B cell (primary cell): ENCODE results near the gene NOL3. TPM values are rescaled to one million over a fixed set of nuclear protein-coding genes. Genes with fewer than 3 reads are reported as not detected.

Experiments used
- ATAC-seq: fragments of 200-7000 bp; cut with Tn5 transposase; one replicate; pipeline ENCODE4 v1.10.0; 2021; ENCODE audit warnings: low read depth, mild to moderate bottlenecking, moderate number of reproducible peaks, moderate library complexity
- CTCF ChIA-PET: fragments of 350-600 bp; sonication (Branson Sonifier 250); formaldehyde crosslinking; loops from one replicate; lab custom pipeline; 2021; ENCODE audit warnings: antibody characterized with exemption, inconsistent platforms; lab: Charles Lee
- POLR2A ChIA-PET: fragments of 350-600 bp; sonication (Branson Sonifier 250); formaldehyde crosslinking; loops from one replicate; lab custom pipeline; 2021; ENCODE audit warnings: antibody characterized with exemption; lab: Charles Lee
- DNase-seq: peaks from one replicate; pipeline ENCODE4 v3.0.0; 2013
- H2AFZ ChIP-seq: 2 replicates; pipeline ENCODE4 v1.6.1; 2012; ENCODE audit warnings: mild to moderate bottlenecking, low read depth, low read length; ENCODE audit not compliant: insufficient read depth, poor library complexity, severe bottlenecking
- H3K27ac ChIP-seq, 2 donors: 1 replicate in 1 of 2; 2 replicates in 1 of 2; pipeline ENCODE4 v1.5.1; 2012 to 2013; ENCODE audit warnings: low read length in 2 of 2, mild to moderate bottlenecking in 2 of 2, moderate library complexity in 1 of 2
- H3K27me3 ChIP-seq, 4 experiments: fragments of 200-600 bp in 1 of 4; sonication (generic) in 1 of 4; replicated peaks in 1 of 4; 1 replicate in 2 of 4; 2 replicates in 2 of 4; pipeline versions ENCODE4 v1.6.1 to v1.7.0; 2013 to 2016; ENCODE audit warnings: low read length in 3 of 4, mild to moderate bottlenecking in 2 of 4, mixed read lengths in 1 of 4, moderate library complexity in 1 of 4; ENCODE audit not compliant: insufficient read depth in 4 of 4, control insufficient read depth in 3 of 4; ENCODE audit errors: control extremely low read depth in 1 of 4
- H3K36me3 ChIP-seq, 2 experiments: replicated peaks in 1 of 2; 1 replicate in 1 of 2; 2 replicates in 1 of 2; pipeline versions ENCODE4 v1.6.1 to v1.7.1; 2013; ENCODE audit warnings: low read length in 1 of 2; ENCODE audit not compliant: insufficient read depth in 2 of 2, control insufficient read depth in 1 of 2; ENCODE audit errors: control extremely low read depth in 1 of 2, extremely low read depth in 1 of 2
- H3K4me1 ChIP-seq, 2 donors: fragments of 200-600 bp in 1 of 2; sonication (generic) in 1 of 2; 1 replicate in 1 of 2; 2 replicates in 1 of 2; pipeline versions ENCODE4 v1.5.1 to v1.6.1; 2013 to 2017; ENCODE audit warnings: low read length in 2 of 2; ENCODE audit not compliant: control insufficient read depth in 2 of 2, insufficient read depth in 2 of 2
- H3K4me2 ChIP-seq: replicated peaks from 2 replicates; pipeline ENCODE3; 2012; ENCODE audit warnings: mild to moderate bottlenecking, low read depth, low read length; ENCODE audit not compliant: poor library complexity, severe bottlenecking
- H3K4me3 ChIP-seq, 5 experiments: fragments of 200-600 bp in 1 of 5; sonication (generic) in 1 of 5; 1 replicate in 3 of 5; 2 replicates in 2 of 5; pipeline versions ENCODE4 v1.5.1 to v1.7.0; 2011 to 2016; ENCODE audit warnings: low read length in 4 of 5, mild to moderate bottlenecking in 4 of 5, low read depth in 2 of 5, control low read depth in 1 of 5, moderate library complexity in 1 of 5; ENCODE audit not compliant: insufficient read depth in 1 of 5; ENCODE audit errors: control extremely low read depth in 1 of 5, extremely low read depth in 1 of 5
- H3K79me2 ChIP-seq: fragments of 200-600 bp; sonication (generic); one replicate; pipeline ENCODE4 v1.6.0; 2016; ENCODE audit warnings: low read length; ENCODE audit not compliant: control insufficient read depth, insufficient read depth
- H3K9ac ChIP-seq: fragments of 200-600 bp; sonication (generic); 2 replicates; pipeline ENCODE4 v1.6.1; 2017; ENCODE audit warnings: mild to moderate bottlenecking, low read length, moderate library complexity
- H3K9me3 ChIP-seq, 3 donors: one replicate each; pipeline versions ENCODE4 v1.6.1 to v1.7.1; 2013; ENCODE audit warnings: low read length in 2 of 3; ENCODE audit not compliant: control insufficient read depth in 2 of 3, insufficient read depth in 1 of 3; ENCODE audit errors: control extremely low read depth in 1 of 3
- H4K20me1 ChIP-seq: 2 replicates; pipeline ENCODE4 v1.6.0; 2012; ENCODE audit warnings: mild to moderate bottlenecking, low read length; ENCODE audit not compliant: insufficient read depth, control insufficient read depth, poor library complexity, severe bottlenecking
- H3K27ac Mint-ChIP-seq: one replicate; pipeline ENCODE4 v1.8.0; 2021; ENCODE audit warnings: mixed read lengths
- H3K27me3 Mint-ChIP-seq: one replicate; pipeline ENCODE4 v1.8.0; 2021; ENCODE audit warnings: mixed read lengths
- H3K4me1 Mint-ChIP-seq: one replicate; pipeline ENCODE4 v1.8.0; 2021; ENCODE audit warnings: mixed read lengths
- H3K4me3 Mint-ChIP-seq: one replicate; pipeline ENCODE4 v1.8.0; 2021; ENCODE audit warnings: mixed read lengths
- H3K9me3 Mint-ChIP-seq: one replicate; pipeline ENCODE4 v1.8.0; 2022; ENCODE audit warnings: mixed read lengths; ENCODE audit not compliant: insufficient read depth
- EZH2 ChIP-seq: IDR thresholded peaks from 2 replicates; pipeline ENCODE4 v1.6.1; 2012; ENCODE audit warnings: borderline replicate concordance, low read depth, mild to moderate bottlenecking, moderate library complexity, low read length; ENCODE audit not compliant: insufficient read depth, poor library complexity, severe bottlenecking
- WGBS: methylation state at CpG from one replicate; pipeline ENCODE4 v1.1.5; 2013; ENCODE audit warnings: missing lambda C conversion rate; ENCODE audit not compliant: insufficient coverage; 5-methylcytosine and 5-hydroxymethylcytosine counted together
- intact Hi-C: fragments of 100-400 bp; cut with micrococcal nuclease; formaldehyde crosslinking; loops from one replicate; pipeline ENCODE4 v1.10.0; 2022
- polyA plus RNA-seq: library from polyadenylated mRNA; depleted of rRNA; stranded (reverse); fragments of >200 nt; gene quantifications from 2 replicates; pipeline ENCODE4 v1.2.3, GENCODE V29; 2012
- total RNA-seq, 2 donors: library from RNA; stranded (reverse); fragments of 120-200 nt in 1 of 2; gene quantifications; 1 replicate in 1 of 2; 2 replicates in 1 of 2; pipeline versions ENCODE4 v1.2.3 to v1.2.4, GENCODE V29; 2013 to 2022
- TF ChIP-seq, protein P1 (sequence below): fragments of 200-600 bp; IDR thresholded peaks from one replicate; pipeline ENCODE4 v1.8.0; 2022; ENCODE audit warnings: antibody characterized with exemption, mild to moderate bottlenecking

The NOL3 gene
- total and polyA plus RNA-seq, 2 donors (not counting 1 experiment from before 2014, with no cell fraction given) = 0.60 to 0.96 TPM

DNA sequence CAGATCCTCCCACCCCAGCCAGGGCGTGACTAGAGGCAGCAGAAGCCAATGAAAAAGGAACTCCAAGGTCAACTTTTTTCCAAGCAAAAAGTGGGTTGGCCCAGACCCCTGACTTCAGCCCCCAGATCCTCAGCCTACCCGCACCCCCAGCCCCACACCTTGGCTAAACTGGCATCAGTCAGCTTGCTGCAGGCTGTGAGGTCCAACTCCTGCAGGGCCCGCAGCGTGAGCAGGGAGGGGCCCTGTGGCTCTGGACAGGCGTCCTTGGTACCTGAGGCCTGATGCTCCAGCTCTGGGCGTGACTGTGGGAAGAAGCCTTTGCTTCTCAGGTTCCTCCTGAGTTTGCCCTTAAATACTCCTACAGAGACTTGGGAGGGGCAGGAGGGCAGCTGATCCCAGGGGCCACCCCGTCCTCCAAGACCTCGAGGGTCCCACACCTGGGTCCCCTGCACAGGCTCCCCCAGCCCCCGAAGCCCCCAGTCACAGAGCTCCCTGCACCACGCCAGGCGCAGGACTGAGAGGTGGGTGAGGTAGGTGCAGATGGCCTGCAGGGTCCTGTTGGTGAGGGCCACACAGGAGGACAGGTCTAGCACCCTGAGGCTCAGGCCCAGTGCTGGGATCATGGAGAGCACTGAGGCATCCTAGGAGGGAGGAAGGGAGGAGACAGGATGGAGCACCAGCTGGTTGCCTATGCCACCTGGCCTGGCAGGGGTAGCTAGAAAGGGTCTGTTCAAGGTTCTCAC is 38.0 kb downstream of the NOL3 start:
- no peak for DNase-seq
- H3K4me2 ChIP-seq = no peak overlapping the region
- H3K4me3 ChIP-seq = no peak overlapping the region
- no peaks in the 10 kb centered on the region for H4K20me1 ChIP-seq
- Mint-ChIP-seq H3K4me1 (no peaks in the 10 kb centered on the region), H3K4me3 (no peak overlapping the region), H3K9me3 (no peaks in the 10 kb centered on the region), H3K27me3 (no peaks in the 10 kb centered on the region), H3K27ac (no peak overlapping the region)
- H3K36me3 ChIP-seq = peaks cover 0 to 4% of the 10 kb centered on the region in 2 experiments
- H2AFZ ChIP-seq = no peak overlapping the region
- no peak for TF ChIP-seq EZH2
- TF ChIP-seq, protein P1, sequence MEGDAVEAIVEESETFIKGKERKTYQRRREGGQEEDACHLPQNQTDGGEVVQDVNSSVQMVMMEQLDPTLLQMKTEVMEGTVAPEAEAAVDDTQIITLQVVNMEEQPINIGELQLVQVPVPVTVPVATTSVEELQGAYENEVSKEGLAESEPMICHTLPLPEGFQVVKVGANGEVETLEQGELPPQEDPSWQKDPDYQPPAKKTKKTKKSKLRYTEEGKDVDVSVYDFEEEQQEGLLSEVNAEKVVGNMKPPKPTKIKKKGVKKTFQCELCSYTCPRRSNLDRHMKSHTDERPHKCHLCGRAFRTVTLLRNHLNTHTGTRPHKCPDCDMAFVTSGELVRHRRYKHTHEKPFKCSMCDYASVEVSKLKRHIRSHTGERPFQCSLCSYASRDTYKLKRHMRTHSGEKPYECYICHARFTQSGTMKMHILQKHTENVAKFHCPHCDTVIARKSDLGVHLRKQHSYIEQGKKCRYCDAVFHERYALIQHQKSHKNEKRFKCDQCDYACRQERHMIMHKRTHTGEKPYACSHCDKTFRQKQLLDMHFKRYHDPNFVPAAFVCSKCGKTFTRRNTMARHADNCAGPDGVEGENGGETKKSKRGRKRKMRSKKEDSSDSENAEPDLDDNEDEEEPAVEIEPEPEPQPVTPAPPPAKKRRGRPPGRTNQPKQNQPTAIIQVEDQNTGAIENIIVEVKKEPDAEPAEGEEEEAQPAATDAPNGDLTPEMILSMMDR = no peak
- no peak overlapping the region for H3K9ac ChIP-seq
- WGBS = 97% methylated on average over 9 of the region's 11 CpGs
- intact Hi-C loops = no loop called here
- POLR2A ChIA-PET = no interaction called here
- no peaks in the 10 kb centered on the region for H3K4me1 ChIP-seq
- H3K27me3 ChIP-seq = no peaks in the 10 kb centered on the region
- no peak overlapping the region for H3K27ac ChIP-seq
- no peak for ATAC-seq
- CTCF ChIA-PET = interaction anchor here (1.2 kb wide), 1 partner anchor 11 kb away, joined by 3 read pairs; no protein-coding TSS in a partner anchor
- H3K9me3 ChIP-seq = no peaks in the 10 kb centered on the region
- no peaks in the 10 kb centered on the region for H3K79me2 ChIP-seq

DNA sequence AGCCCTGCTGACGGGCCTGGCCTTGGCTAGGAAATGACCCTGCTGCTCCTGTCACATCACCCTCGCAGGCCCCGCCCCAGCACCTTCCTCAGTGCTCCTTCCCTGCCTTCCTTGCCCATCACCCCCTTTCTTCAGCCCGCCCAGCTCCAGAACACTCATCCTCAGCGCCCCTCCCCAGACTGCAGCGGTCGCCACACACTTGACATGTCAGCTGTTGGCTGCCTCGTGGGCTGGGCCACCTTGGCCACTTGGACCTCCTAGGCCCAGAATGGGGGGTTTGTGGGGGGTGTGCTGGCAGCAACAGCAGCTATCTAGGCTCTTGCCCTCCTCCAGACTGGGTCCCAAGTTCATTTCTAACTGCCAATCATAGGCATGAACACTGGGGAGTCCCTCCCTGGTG is 39.2 kb downstream of the NOL3 start:
- Mint-ChIP-seq H3K4me3 (no peak overlapping the region), H3K9me3 (no peaks in the 10 kb centered on the region), H3K27me3 (no peaks in the 10 kb centered on the region), H3K27ac (no peak overlapping the region), H3K4me1 (no peaks in the 10 kb centered on the region)
- H3K79me2 ChIP-seq = no peaks in the 10 kb centered on the region
- H2AFZ ChIP-seq = no peak overlapping the region
- TF ChIP-seq, protein P1 = no peak
- no peak for TF ChIP-seq EZH2
- ATAC-seq = no peak
- H3K36me3 ChIP-seq = no peaks in the 10 kb centered on the region
- POLR2A ChIA-PET = no interaction called here
- H4K20me1 ChIP-seq = no peaks in the 10 kb centered on the region
- WGBS = 84% methylated on average over 5 of the region's 8 CpGs
- H3K9ac ChIP-seq = no peak overlapping the region
- no peak for DNase-seq
- intact Hi-C loops = no loop called here
- CTCF ChIA-PET = interaction anchor here (1.1 kb wide), 1 partner anchor 11 kb away, joined by 3 read pairs; no protein-coding TSS in a partner anchor
- no peaks in the 10 kb centered on the region for H3K4me1 ChIP-seq
- H3K27me3 ChIP-seq = no peaks in the 10 kb centered on the region
- H3K27ac ChIP-seq = no peak overlapping the region
- H3K4me3 ChIP-seq = no peak overlapping the region
- H3K4me2 ChIP-seq = no peak overlapping the region
- no peaks in the 10 kb centered on the region for H3K9me3 ChIP-seq
